ENCODE data around the gene OR2M2. TPM values are rescaled to one million over a fixed set of nuclear protein-coding genes. Genes with fewer than 3 reads are reported as not detected.

The OR2M2 gene
- total RNA-seq (2014; rRNA removed; shearing (Covaris generic)): 0.14 TPM in 1 of 2 replicates, not detected in the other

GRCh38 chr1:248174521-248174920 is at the start of gene OR2M2:
Gene OR2M2 (plus strand): TSS chr1:248174821. CDS start chr1:248179986, 5,165 bp downstream.
- DNase-seq (ENCODE audit: low spot score): no peak

GRCh38 chr1:248127653-248128052 is 47.0 kb upstream of the OR2M2 start:
- DNase-seq (ENCODE audit: low spot score): no peak

- no peak for DNase-seq (ENCODE audit: low spot score)
These were observed 37.8 kb upstream of the OR2M2 start for GRCh38 chr1:248136811-248137210.

GRCh38 chr1:248140846-248141245 is 33.8 kb upstream of the OR2M2 start:
- no peak for DNase-seq (ENCODE audit: low spot score)

- DNase-seq (ENCODE audit: low spot score): no peak
These were observed 31.3 kb upstream of the OR2M2 start for GRCh38 chr1:248143311-248143710.

GRCh38 chr1:248144513-248145198 is 30.0 kb upstream of the OR2M2 start, which contains the start of gene OR2M5:
Gene OR2M5 (plus strand): TSS chr1:248145148. CDS start chr1:248145148, 0 bp downstream.
- no peak for DNase-seq (ENCODE audit: low spot score)

GRCh38 chr1:248152056-248152827 is 22.4 kb upstream of the OR2M2 start:
- DNase-seq (ENCODE audit: low spot score): no peak

- DNase-seq (ENCODE audit: low spot score): no peak
These were observed 18.7 kb upstream of the OR2M2 start for GRCh38 chr1:248155927-248156326.

- no peak for DNase-seq (ENCODE audit: low spot score)
These were observed 15.9 kb upstream of the OR2M2 start for GRCh38 chr1:248158758-248159157.

GRCh38 chr1:248164031-248164430 is 10.6 kb upstream of the OR2M2 start:
- DNase-seq (ENCODE audit: low spot score): no peak

GRCh38 chr1:248165186-248165585 is 9.4 kb upstream of the OR2M2 start:
- DNase-seq (ENCODE audit: low spot score): no peak

GRCh38 chr1:248183996-248184395 is 9.4 kb downstream of the OR2M2 start:
- DNase-seq (ENCODE audit: low spot score): no peak

GRCh38 chr1:248187363-248187762 is 12.7 kb downstream of the OR2M2 start:
- no peak for DNase-seq (ENCODE audit: low spot score)

GRCh38 chr1:248189026-248189425 is 14.4 kb downstream of the OR2M2 start:
- DNase-seq (ENCODE audit: low spot score): no peak

GRCh38 chr1:248194117-248194516 is 19.5 kb downstream of the OR2M2 start:
- DNase-seq (ENCODE audit: low spot score): no peak

GRCh38 chr1:248196965-248197364 is 22.3 kb downstream of the OR2M2 start, which contains the start of gene OR2M3:
Gene OR2M3 (plus strand): TSS chr1:248197265. CDS start chr1:248203068, 5,803 bp downstream.
- no peak for DNase-seq (ENCODE audit: low spot score)

- DNase-seq (ENCODE audit: low spot score): no peak
These were observed 41.3 kb downstream of the OR2M2 start for GRCh38 chr1:248215880-248216279.

- no peak for DNase-seq (ENCODE audit: low spot score)
These were observed 50.9 kb downstream of the OR2M2 start for GRCh38 chr1:248225537-248225936.

GRCh38 chr1:248229360-248229908 is 54.8 kb downstream of the OR2M2 start:
- no peak for DNase-seq (ENCODE audit: low spot score)

Data from A172 (cell line).